ENCODE measurements around the gene NAT14.

DNA sequence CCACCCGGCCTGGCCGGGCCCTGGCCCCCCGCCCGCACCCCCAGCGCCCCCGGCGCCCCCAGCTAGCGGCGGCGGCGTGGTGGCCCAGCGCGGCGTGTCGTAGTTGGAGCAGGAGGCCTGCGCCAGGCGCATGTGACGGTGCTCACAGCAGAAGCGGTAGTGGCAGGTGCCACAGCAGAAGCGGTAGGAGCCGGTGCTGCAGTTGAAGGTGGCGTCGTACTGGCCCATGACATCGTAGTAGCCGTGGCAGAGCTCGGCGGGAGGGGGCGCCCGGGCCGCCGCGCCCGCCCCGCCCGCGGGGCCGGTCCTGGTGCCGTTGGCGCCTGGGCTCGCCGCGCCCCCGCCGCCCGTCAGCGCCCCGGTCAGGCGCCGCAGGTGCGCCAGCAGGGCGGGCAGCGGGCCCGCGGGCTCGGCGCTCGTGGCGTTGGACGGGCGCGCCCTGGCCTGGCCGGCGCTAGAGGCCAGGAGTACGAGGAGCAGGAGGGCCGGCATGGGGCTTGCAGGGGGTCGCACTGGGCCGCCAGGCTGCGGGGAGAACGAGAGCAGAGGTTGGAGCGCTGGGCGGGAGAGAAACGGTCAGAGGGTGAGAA lies 42.5 kb upstream of the NAT14 start:
- no peak for TF ChIP-seq POLR2AphosphoS5 (IDR thresholded peaks at IDR 0.05; ENCODE audit: low read depth, low read length)
- TF ChIP-seq, protein P1, sequence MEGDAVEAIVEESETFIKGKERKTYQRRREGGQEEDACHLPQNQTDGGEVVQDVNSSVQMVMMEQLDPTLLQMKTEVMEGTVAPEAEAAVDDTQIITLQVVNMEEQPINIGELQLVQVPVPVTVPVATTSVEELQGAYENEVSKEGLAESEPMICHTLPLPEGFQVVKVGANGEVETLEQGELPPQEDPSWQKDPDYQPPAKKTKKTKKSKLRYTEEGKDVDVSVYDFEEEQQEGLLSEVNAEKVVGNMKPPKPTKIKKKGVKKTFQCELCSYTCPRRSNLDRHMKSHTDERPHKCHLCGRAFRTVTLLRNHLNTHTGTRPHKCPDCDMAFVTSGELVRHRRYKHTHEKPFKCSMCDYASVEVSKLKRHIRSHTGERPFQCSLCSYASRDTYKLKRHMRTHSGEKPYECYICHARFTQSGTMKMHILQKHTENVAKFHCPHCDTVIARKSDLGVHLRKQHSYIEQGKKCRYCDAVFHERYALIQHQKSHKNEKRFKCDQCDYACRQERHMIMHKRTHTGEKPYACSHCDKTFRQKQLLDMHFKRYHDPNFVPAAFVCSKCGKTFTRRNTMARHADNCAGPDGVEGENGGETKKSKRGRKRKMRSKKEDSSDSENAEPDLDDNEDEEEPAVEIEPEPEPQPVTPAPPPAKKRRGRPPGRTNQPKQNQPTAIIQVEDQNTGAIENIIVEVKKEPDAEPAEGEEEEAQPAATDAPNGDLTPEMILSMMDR (IDR thresholded peaks at IDR 0.05) = no peak
- TF ChIP-seq, protein P2, sequence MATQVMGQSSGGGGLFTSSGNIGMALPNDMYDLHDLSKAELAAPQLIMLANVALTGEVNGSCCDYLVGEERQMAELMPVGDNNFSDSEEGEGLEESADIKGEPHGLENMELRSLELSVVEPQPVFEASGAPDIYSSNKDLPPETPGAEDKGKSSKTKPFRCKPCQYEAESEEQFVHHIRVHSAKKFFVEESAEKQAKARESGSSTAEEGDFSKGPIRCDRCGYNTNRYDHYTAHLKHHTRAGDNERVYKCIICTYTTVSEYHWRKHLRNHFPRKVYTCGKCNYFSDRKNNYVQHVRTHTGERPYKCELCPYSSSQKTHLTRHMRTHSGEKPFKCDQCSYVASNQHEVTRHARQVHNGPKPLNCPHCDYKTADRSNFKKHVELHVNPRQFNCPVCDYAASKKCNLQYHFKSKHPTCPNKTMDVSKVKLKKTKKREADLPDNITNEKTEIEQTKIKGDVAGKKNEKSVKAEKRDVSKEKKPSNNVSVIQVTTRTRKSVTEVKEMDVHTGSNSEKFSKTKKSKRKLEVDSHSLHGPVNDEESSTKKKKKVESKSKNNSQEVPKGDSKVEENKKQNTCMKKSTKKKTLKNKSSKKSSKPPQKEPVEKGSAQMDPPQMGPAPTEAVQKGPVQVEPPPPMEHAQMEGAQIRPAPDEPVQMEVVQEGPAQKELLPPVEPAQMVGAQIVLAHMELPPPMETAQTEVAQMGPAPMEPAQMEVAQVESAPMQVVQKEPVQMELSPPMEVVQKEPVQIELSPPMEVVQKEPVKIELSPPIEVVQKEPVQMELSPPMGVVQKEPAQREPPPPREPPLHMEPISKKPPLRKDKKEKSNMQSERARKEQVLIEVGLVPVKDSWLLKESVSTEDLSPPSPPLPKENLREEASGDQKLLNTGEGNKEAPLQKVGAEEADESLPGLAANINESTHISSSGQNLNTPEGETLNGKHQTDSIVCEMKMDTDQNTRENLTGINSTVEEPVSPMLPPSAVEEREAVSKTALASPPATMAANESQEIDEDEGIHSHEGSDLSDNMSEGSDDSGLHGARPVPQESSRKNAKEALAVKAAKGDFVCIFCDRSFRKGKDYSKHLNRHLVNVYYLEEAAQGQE (IDR thresholded peaks at IDR 0.05; ENCODE audit: insufficient read depth in 1 of 2, low read depth in 2 of 2, low read length in 1 of 2) = no peak
- no peak for TF ChIP-seq SIN3A (IDR thresholded peaks at IDR 0.05; ENCODE audit: borderline replicate concordance, insufficient read depth, low read depth, low read length)
- TF ChIP-seq TCF7L2 (IDR thresholded peaks at IDR 0.05; ENCODE audit: low read depth, low read length) = no peak

Measured in Panc1 (cell line).